ENCODE data around the gene CDKN1B.
"Not testable (repeated sequence)": the region's sequence is repeated elsewhere in the genome, so short reads cannot be mapped to it uniquely, and the experiment has no call there.

CDKN1B gene

GRCh38 chr12:12725086-12725955, 8.2 kb downstream of the CDKN1B start:
- peak; percentile 98 for DNase-seq

DNA sequence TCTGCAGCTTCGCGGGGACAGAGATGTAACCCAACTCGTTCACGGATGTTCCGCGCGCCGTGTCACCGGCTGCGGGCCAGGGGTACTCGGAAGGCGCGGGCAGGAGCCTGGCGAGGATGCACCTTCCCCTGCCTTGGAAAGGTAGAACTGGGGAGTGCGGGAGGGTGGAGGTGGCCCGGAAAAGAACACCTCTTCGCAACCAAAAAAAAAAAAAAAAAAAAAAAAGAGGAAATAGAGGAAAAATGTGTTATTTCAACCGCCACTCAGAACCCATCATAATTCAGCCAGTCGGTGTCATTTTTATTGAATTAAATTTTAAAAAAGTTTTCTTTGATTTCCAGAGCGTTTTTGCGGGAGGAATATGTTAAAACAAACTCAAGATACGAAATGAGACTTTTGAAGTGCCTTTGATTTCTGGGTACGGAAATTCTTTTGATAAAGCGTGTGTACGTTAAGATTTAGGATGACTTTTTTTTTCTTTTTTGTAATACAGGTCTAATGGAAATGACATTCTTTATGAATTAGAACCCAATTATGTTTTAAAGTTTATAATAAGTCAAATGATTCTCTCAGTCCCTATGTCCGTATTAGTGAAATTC, 8.9 kb downstream of the CDKN1B start:
- DNase-seq, result no peak

DNA sequence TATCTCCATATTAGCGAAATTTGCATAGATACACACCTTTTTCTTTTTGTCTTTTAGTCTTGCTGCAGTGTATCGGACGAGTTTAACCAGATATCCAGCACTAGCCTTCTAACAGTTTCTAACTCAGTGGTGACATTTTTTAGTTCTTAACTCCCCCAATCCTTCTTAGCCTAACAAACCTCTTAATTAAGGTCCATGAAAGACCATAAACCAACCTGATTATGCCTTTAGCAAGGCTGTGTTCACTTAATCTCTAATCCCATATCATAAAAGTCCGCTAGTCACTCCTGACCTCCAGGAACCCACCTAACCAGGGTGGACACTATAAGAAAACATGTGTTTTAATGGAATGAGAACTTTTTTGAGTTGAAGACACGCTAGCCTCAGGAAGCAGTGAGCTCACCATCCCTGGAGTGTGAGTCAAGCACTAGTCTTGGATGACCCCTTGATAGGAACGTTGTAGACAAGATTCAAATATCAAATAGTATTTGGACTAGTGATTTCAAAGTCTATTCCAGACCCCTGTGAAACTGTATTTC, 9.5 kb downstream of the CDKN1B start:
- DNase-seq, result peak; percentile 61

DNA sequence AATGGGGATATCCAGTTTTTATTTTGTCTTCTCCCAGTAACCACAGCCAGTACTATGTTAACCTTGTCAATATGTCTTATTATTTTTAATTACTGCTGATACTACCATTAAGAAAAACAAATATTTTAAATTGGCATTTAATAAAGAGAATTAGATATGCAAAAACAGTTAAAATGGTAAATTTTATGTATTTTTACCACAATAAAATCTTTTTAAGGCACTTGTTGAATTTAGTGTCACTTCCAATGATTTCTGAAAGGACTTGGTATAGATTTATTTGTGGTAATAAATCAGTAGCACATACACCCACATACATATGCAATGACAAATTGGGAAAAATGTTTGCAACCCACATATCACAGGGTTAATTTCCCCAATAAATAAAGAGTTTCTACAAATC, 14.0 kb downstream of the CDKN1B start:
- no peak for DNase-seq

- DNase-seq, result no peak
These were observed 14.6 kb downstream of the CDKN1B start for GRCh38 chr12:12731785-12732184.

GRCh38 chr12:12733118-12733517, 15.9 kb downstream of the CDKN1B start:
- DNase-seq, result no peak

DNA sequence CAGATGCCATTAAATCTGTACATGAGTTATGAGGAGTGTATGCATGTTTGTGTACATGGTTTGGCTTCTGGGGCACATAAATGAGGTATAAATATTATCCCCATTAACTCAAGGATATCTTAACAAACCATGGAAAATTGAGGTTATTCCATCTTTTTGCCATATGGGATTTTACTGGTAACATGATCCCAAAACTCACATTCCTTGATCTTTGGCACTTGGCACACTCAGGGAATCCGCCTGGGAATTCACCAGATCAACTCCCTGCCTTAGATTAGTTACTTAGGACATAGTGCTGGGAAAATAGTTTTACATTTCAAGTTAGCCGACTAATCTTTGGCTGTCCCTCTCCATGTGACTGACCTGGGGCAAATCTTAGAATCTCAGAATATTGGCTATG, 16.9 kb downstream of the CDKN1B start:
- no peak for DNase-seq

GRCh38 chr12:12734561-12735071, 17.4 kb downstream of the CDKN1B start:
- DNase-seq, result no peak

DNA sequence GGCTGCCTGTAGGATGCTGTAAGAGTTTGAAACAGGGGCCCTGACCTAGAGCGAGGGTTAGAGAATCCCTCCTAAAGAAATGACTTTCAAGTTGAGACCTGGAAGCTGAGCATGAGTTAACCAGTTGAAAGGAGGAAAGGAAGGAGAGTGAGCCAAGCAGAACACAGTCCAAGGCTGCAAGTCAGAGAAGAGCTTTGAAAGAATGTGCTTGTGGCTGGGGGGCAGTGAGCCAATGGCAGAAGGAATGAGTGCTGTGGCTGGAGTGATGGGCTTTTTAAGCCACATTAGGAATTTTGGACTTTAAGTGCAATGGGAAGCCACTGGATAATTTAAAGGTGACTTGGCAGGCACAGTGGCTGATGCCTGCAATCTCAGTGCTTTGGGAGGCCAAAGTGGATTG, 18.1 kb downstream of the CDKN1B start:
- no peak for DNase-seq

DNA sequence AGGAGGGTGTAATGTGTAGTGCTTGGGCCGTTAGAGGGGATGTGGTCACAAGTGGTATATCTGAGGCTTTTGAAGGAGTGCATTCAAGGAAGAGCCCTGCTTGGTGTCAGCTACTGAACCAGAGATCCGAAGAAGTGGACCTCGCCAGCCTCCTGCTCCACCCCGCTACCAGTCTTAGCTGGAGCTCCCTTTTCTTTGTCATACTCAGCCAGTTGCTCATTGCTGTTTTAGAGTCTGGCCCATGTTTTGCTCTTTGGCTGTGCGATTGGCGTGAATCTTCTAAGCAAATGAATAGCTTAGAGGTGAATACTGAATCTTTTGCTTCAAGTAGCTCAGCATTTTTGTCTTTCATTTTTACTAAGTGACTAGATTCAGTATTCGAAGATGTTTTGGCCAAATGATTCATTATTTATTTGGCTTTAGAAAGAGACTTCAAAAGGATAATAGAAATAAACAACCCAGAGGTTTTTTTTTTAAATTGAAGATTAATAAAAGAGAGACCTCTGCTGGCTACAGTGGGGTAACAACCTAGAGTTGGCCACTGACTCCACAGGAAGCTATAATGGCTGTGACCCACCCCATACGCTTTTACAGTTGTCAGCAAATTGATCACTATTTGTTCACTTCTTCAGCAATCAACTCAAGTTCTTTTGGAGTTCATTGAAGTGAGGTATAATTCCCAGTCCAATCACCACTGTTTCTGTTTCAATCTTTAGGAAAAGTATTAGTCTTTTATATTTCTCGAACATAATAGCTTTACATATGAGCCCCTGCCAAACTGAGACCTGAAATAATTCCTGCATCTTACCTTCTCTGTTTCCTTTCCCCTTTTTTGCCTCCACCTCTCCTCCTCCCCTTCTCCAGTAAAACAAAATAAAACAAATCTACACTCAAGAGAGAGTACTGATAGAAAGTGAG, 19.9 kb downstream of the CDKN1B start:
- peak; percentile 73 for DNase-seq

DNA sequence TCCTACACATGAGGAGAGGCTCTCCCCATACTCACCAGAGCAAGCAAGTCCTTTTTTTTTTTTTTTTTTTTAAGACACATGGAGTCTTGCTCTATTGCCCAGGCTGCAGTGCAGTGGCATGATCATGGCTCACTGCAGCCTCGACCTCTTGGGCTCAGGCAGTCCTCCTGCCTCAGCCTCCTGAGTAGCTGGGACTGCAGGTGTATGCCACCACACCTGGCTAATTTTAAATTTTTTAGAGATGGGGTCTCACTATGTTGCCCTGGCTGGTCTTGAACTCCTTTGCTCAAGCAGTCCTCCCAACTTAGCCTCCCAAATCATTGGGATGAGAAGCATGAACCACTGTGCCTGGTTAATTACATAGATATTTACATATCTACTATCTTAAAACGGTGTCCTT, 21.0 kb downstream of the CDKN1B start:
- DNase-seq, result not testable (repeated sequence)

DNA sequence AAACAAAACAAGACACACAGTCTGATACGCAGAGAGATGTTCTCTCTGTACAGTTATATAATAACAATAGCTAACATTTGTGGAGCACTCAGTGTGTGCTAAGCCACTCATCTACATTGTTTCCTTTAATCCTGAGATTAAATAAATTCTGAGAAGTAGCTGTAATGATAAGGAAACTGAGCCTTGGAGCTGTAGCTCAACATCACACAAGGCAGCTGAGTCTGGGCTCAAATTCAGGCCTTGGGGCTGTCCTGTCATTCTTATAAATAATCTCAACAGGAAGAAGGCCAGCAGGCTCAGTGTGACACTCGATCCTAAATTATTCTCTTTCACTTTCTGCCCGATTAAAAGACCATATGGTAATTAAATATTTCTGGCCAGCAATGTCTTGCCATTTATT, 24.5 kb downstream of the CDKN1B start:
- DNase-seq, result no peak

DNA sequence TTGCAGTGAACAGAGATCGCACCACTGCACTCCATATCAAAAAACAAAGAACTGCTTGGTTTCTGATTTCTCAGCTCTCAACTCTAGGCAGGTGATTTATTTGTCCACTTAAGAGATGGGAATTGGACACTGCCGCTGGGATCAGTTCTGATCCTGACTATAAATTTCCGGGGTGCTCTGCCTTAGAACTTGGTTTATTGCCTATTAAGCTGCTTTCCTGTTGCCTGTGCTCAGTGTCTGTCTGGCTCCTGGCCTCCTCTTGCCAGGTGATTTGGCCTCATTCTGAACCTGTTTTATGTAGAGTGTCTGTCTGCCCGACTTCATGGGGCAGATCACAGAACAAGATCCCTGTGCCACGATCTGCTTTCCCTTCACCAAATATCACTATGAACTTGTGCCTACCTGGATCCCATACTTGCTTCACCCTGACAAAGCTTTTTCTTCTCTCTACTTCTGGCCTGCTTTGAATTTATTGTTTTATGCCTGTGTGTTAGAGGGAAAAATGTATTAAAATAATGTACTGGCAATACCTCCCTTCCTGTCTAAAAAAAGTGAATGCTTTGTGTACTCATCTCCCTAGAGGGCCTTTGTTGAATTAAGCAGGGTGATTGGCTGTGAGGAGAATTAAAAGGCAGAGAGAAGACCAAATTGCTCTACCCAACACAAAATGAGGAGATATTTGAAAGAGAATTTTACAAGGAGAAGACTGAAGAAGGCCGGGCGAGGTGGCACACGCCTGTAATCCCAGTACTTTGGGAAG, 27.6 kb downstream of the CDKN1B start:
- DNase-seq, result no peak

DNA sequence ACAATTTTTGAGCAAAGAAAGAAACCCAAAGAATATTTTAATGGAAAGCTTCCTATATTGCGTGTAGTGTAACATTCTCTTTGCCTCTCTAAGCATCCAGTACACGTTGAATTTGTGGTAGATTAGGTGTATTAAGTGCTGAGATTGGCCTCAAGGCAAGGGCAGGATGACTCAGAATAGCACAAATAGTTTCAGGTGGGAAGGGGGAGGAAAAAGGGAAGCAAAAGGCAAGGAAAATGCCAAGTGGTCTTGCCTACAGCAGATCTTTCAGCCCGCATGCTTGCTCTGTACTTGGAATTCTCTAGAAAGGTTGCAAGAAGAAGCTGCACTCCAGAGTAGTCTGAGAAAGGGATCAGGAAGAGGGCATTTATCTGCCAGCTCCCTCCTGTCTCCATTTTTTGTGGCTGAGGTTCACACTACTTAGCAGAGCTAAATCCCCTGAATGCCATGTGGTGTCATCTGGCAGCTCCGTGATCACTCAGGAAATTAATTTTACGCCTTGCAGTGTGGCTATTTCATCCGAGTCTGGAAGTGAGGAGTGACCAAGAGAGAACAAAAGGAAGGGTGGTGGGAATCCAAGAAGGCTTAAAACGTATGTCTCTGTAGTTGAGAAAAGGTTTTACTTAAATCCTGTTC, 28.5 kb downstream of the CDKN1B start:
- no peak for DNase-seq

- no peak for DNase-seq
These were observed 30.1 kb downstream of the CDKN1B start for GRCh38 chr12:12747278-12747677.

GRCh38 chr12:12748044-12748443, 30.9 kb downstream of the CDKN1B start:
- DNase-seq, result no peak

- peak; percentile 87 for DNase-seq
These were observed 32.3 kb downstream of the CDKN1B start for GRCh38 chr12:12749433-12749832.

- no peak for DNase-seq
These were observed 38.8 kb downstream of the CDKN1B start for GRCh38 chr12:12755923-12756322.

DNA sequence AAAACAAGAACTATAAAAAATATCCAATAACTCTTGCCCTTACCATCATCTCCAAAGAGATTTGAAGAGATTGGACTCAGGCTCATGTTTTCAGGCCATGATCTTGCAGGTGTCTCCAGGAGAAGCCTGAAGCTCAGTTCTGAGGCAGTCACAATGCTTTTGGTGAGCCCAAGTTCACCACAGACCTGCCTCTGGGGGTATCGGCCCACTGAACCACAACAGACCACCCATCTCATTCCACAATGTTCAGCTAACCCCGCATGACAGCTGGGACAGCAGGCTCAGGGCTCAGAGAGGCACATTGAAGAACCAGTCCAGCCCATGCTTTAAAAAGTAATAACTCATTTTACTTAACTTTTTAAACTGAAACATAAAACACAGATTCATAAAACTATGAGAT, 40.0 kb downstream of the CDKN1B start:
- DNase-seq, result no peak

GRCh38 chr12:12759234-12759915, 42.2 kb downstream of the CDKN1B start:
- DNase-seq, result no peak

DNA sequence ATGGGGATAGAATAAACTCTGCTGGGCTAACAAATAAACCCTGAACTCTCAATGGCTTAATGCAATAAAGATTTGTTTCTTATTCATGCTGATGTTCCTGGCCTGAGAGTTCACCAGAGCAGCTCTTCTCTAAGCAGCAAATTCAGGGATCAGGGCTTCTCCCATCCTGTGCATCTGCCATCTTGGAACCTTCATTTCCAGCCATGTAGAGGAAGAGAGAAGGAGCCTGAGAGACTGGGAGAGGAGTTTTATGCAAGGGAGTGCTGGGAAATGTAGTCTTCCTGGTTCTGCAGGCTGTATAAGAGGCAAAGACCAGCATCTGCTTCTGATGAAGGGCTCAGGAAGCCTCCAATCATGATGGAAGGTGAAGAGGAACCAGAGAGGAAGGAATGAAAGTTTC, 47.7 kb downstream of the CDKN1B start:
- DNase-seq, result no peak

Data from kidney glomerular epithelial cell (primary cell).